T-cell (primary cell): ENCODE data around the gene GGPS1. TPM values are rescaled to one million over a fixed set of nuclear protein-coding genes. Genes with fewer than 3 reads are reported as not detected.
"Not testable (repeated sequence)": the region's sequence is repeated elsewhere in the genome, so short reads cannot be mapped to it uniquely, and the experiment has no call there.

Source experiments
- ATAC-seq, 4 experiments: fragments of 200-7000 bp in 3 of 4; fragments of 150-1000 bp in 1 of 4; cut with Tn5 transposase; replicated peaks in 1 of 4; 1 replicate in 3 of 4; 2 replicates in 1 of 4; pipeline ENCODE4 v1.10.0; 2021; ENCODE audit warnings: moderate library complexity in 3 of 4, mild to moderate bottlenecking in 2 of 4, moderate number of reproducible peaks in 1 of 4
- CTCF ChIA-PET, 2 donors: fragments of 300-600 bp; sonication (Branson Sonifier 250); formaldehyde crosslinking; loops; one replicate each; lab custom pipeline; 2022; ENCODE audit warnings: antibody characterized with exemption in 2 of 2; lab: Charles Lee
- POLR2A ChIA-PET, 2 donors: fragments of 300-600 bp; sonication (Branson Sonifier 250); formaldehyde crosslinking; loops; one replicate each; lab custom pipeline; 2022; ENCODE audit warnings: antibody characterized with exemption in 2 of 2; lab: Charles Lee
- DNase-seq, 35 experiments: peaks; one replicate each; pipeline versions ENCODE4 v3.0.0 to v3.0.0-alpha.2; 2013 to 2023
- H3K27ac ChIP-seq: one replicate; pipeline ENCODE4 v1.5.1; 2013; ENCODE audit warnings: low read length
- H3K27me3 ChIP-seq, 2 experiments: replicated peaks in 1 of 2; 1 replicate in 1 of 2; 2 replicates in 1 of 2; pipeline versions ENCODE4 v1.6.1 to v1.7.0; 2013; ENCODE audit warnings: low read length in 1 of 2, mixed read lengths in 1 of 2; ENCODE audit not compliant: control insufficient read depth in 2 of 2, insufficient read depth in 2 of 2; ENCODE audit errors: extremely low read depth in 1 of 2
- H3K36me3 ChIP-seq, 2 donors: 1 replicate in 1 of 2; 2 replicates in 1 of 2; pipeline versions ENCODE4 v1.6.1 to v1.7.0; 2013; ENCODE audit warnings: low read length in 1 of 2; ENCODE audit not compliant: control insufficient read depth in 2 of 2, insufficient read depth in 1 of 2; ENCODE audit errors: extremely low read depth in 1 of 2
- H3K4me1 ChIP-seq, 2 experiments: 1 replicate in 1 of 2; 2 replicates in 1 of 2; pipeline versions ENCODE4 v1.6.1 to v1.7.0; 2013; ENCODE audit warnings: low read length in 2 of 2, mixed read lengths in 1 of 2; ENCODE audit not compliant: insufficient read depth in 2 of 2, control insufficient read depth in 1 of 2; ENCODE audit errors: extremely low read depth in 1 of 2
- H3K4me3 ChIP-seq, 2 donors: 1 replicate in 1 of 2; 2 replicates in 1 of 2; pipeline versions ENCODE4 v1.5.1 to v1.7.0; 2013; ENCODE audit warnings: mild to moderate bottlenecking in 2 of 2, low read length in 1 of 2, moderate library complexity in 1 of 2; ENCODE audit not compliant: control insufficient read depth in 1 of 2; ENCODE audit errors: extremely low read depth in 1 of 2
- H3K9me3 ChIP-seq: 2 replicates; pipeline ENCODE4 v1.7.0; 2013
- H3K27ac Mint-ChIP-seq, 2 donors: one replicate each; pipeline ENCODE4 v1.8.0; 2020 to 2021; ENCODE audit warnings: mild to moderate bottlenecking in 2 of 2, mixed read lengths in 2 of 2
- H3K27me3 Mint-ChIP-seq, 2 donors: one replicate each; pipeline ENCODE4 v1.8.0; 2021 to 2022; ENCODE audit warnings: mixed read lengths in 2 of 2
- H3K36me3 Mint-ChIP-seq: one replicate; pipeline ENCODE4 v1.8.0; 2021; ENCODE audit warnings: mixed read lengths
- H3K4me1 Mint-ChIP-seq, 3 donors: one replicate each; pipeline ENCODE4 v1.8.0; 2020 to 2022; ENCODE audit warnings: mixed read lengths in 3 of 3, mild to moderate bottlenecking in 1 of 3
- H3K4me3 Mint-ChIP-seq, 3 donors: one replicate each; pipeline ENCODE4 v1.8.0; 2020 to 2022; ENCODE audit warnings: mild to moderate bottlenecking in 3 of 3, mixed read lengths in 3 of 3, moderate library complexity in 3 of 3
- H3K9me3 Mint-ChIP-seq, 3 donors: one replicate each; pipeline ENCODE4 v1.8.0; 2020 to 2022; ENCODE audit warnings: mixed read lengths in 3 of 3
- WGBS: methylation state at CpG from one replicate; pipeline ENCODE4 v1.1.5; 2013; ENCODE audit warnings: missing lambda C conversion rate; ENCODE audit not compliant: insufficient coverage; 5-methylcytosine and 5-hydroxymethylcytosine counted together
- total RNA-seq, 35 experiments: library from RNA in 6 of 35; stranded (reverse) in 6 of 35; fragments of 120-200 nt in 1 of 35; gene quantifications; one replicate each; pipeline versions ENCODE4 v1.2.1 to v1.2.4 and lab custom pipeline; 2013 to 2026

The GGPS1 gene
- total RNA-seq, 5 donors from 2014 or later (not counting 1 experiment from before 2014, with no cell fraction given): 32.2 to 44.0 (median 39.8) TPM

GRCh38 chr1:235299169-235299858, 29.1 kb upstream of the GGPS1 start:
- Histone ChIP-seq H3K4me3 (no peak overlapping the region), H3K36me3 (no peaks in the 10 kb centered on the region), H3K9me3 (peaks cover 3% of the 10 kb centered on the region), H3K27me3 (no peaks in the 10 kb centered on the region), H3K27ac (peak overlapping the region; percentile 76), H3K4me1 (peaks cover 28 to 65% of the 10 kb centered on the region in 2 experiments)
- peak overlapping the region; percentile 11 to 59 (median 53) for H3K4me3 Mint-ChIP-seq
- DNase-seq: no peak
- CTCF ChIA-PET: interaction anchor here in 1 of 2 donors (0.6 kb wide), 1 partner anchor 23 kb away, joined by 3 read pairs; no protein-coding TSS in a partner anchor
- H3K27me3 Mint-ChIP-seq: no peaks in the 10 kb centered on the region
- 87% methylated on average over 3 of the region's 10 CpGs for WGBS
- H3K4me1 Mint-ChIP-seq: peaks cover 69 to 71% (median 70%) of the 10 kb centered on the region in 3 donors
- peaks cover 4% of the 10 kb centered on the region for H3K36me3 Mint-ChIP-seq
- POLR2A ChIA-PET: interaction anchor here (0.6 to 1.5 kb wide), 6 partner anchors 8 to 163 kb away, joined by 3 to 7 read pairs (median 3); no protein-coding TSS in a partner anchor
- no peak for ATAC-seq
- no peaks in the 10 kb centered on the region for H3K9me3 Mint-ChIP-seq
- peak overlapping the region; percentile 74 for H3K27ac Mint-ChIP-seq

- Mint-ChIP-seq H3K27ac (peak overlapping the region in 1 of 2 donors; percentile 11), H3K4me1 (peaks cover 75 to 86% (median 81%) of the 10 kb centered on the region in 3 donors), H3K27me3 (no peaks in the 10 kb centered on the region), H3K9me3 (no peaks in the 10 kb centered on the region), H3K36me3 (peaks cover under 1% of the 10 kb centered on the region), H3K4me3 (no peak overlapping the region)
- Histone ChIP-seq H3K4me1 (peaks cover 42 to 64% of the 10 kb centered on the region in 2 experiments), H3K4me3 (no peak overlapping the region), H3K27ac (no peak overlapping the region), H3K36me3 (no peaks in the 10 kb centered on the region), H3K9me3 (no peaks in the 10 kb centered on the region), H3K27me3 (no peaks in the 10 kb centered on the region)
- CTCF ChIA-PET: no interaction called here
- no peak for DNase-seq
- no CpG with 5 or more reads among the region's 1 CpG for WGBS
- POLR2A ChIA-PET: interaction anchor here (0.6 to 1.0 kb wide), 2 partner anchors 11 to 26 kb away, joined by 3 to 4 read pairs; no protein-coding TSS in a partner anchor
- no peak for ATAC-seq
These were observed 26.2 kb upstream of the GGPS1 start for GRCh38 chr1:235302143-235302542.

- Histone ChIP-seq H3K27ac (peak overlapping the region; percentile 89), H3K4me1 (peaks cover 25 to 65% of the 10 kb centered on the region in 2 experiments), H3K36me3 (no peaks in the 10 kb centered on the region), H3K9me3 (no peaks in the 10 kb centered on the region), H3K4me3 (no peak overlapping the region), H3K27me3 (no peaks in the 10 kb centered on the region)
- POLR2A ChIA-PET: interaction anchor here (0.6 to 1.6 kb wide), 12 partner anchors 9 to 48 kb away, joined by 3 to 9 read pairs (median 4); no protein-coding TSS in a partner anchor
- WGBS: no CpG with 5 or more reads among the region's 6 CpGs
- Mint-ChIP-seq H3K9me3 (no peaks in the 10 kb centered on the region), H3K36me3 (peaks cover 3% of the 10 kb centered on the region), H3K4me3 (peak overlapping the region; percentile 42 to 62 (median 53)), H3K4me1 (peaks cover 62 to 76% (median 68%) of the 10 kb centered on the region in 3 donors), H3K27ac (peak overlapping the region; percentile 85 to 88), H3K27me3 (no peaks in the 10 kb centered on the region)
- ATAC-seq (peak; percentile 62 to 82 (median 72)), DNase-seq (peak in 24 of 35 experiments; percentile 10 to 75 (median 32))
- CTCF ChIA-PET: interaction anchor here (0.5 to 1.4 kb wide), 7 partner anchors 12 to 112 kb away, joined by 3 to 5 read pairs (median 3); partner anchors contain the start of gene ARID4B (in 1 of the 2)
These were observed 23.6 kb upstream of the GGPS1 start for GRCh38 chr1:235304549-235305451.

GRCh38 chr1:235307158-235308124, 20.9 kb upstream of the GGPS1 start:
- 83% methylated on average over 5 of the region's 7 CpGs for WGBS
- DNase-seq (no peak), ATAC-seq (no peak)
- H3K9me3 ChIP-seq: no peaks in the 10 kb centered on the region
- CTCF ChIA-PET: interaction anchor here (0.6 to 1.5 kb wide), 6 partner anchors 21 to 724 kb away, joined by 3 to 5 read pairs (median 3); partner anchors contain the start of genes ARID4B (in 1 of the 2) and GGPS1 (in 1 of the 2)
- Mint-ChIP-seq H3K4me1 (peaks cover 68 to 76% (median 76%) of the 10 kb centered on the region in 3 donors), H3K27ac (peak overlapping the region; percentile 72 to 80), H3K9me3 (no peaks in the 10 kb centered on the region), H3K27me3 (no peaks in the 10 kb centered on the region), H3K36me3 (peaks cover 3% of the 10 kb centered on the region), H3K4me3 (peak overlapping the region in 1 of 3 donors; percentile 52)
- H3K27me3 ChIP-seq: no peaks in the 10 kb centered on the region
- POLR2A ChIA-PET: interaction anchor here (0.6 to 1.9 kb wide), 8 partner anchors 9 to 174 kb away, joined by 3 to 7 read pairs (median 3); no protein-coding TSS in a partner anchor
- H3K27ac ChIP-seq: peak overlapping the region; percentile 31
- no peak overlapping the region for H3K4me3 ChIP-seq
- peaks cover 0 to 2% of the 10 kb centered on the region in 2 donors for H3K36me3 ChIP-seq
- peaks cover 23 to 61% of the 10 kb centered on the region in 2 experiments for H3K4me1 ChIP-seq

- H3K36me3 ChIP-seq, H3K4me3 Mint-ChIP-seq, H3K9me3 ChIP-seq, H3K27me3 ChIP-seq, H3K27ac ChIP-seq, H3K4me3 ChIP-seq, H3K9me3 Mint-ChIP-seq, ATAC-seq, H3K27me3 Mint-ChIP-seq, H3K27ac Mint-ChIP-seq, DNase-seq, POLR2A ChIA-PET, CTCF ChIA-PET, H3K36me3 Mint-ChIP-seq: not testable (repeated sequence)
- H3K4me1 Mint-ChIP-seq: peaks cover 72 to 78% (median 77%) of the 10 kb centered on the region in 3 donors
- 90% methylated on average over 5 of the region's 32 CpGs for WGBS
- peaks cover 35 to 62% of the 10 kb centered on the region in 2 experiments for H3K4me1 ChIP-seq
These were observed 19.2 kb upstream of the GGPS1 start for GRCh38 chr1:235309206-235309605.
